Bronchial epithelial cell (primary cell): ENCODE data around the gene TBRG1. TPM values are rescaled to one million over a fixed set of nuclear protein-coding genes. Genes with fewer than 3 reads are reported as not detected.

ENCODE experiments used
- DNase-seq: peaks from one replicate; pipeline ENCODE4 v3.0.0-alpha.2; 2010; ENCODE audit warnings: low read depth
- FAIRE-seq: peaks from 2 replicates; lab custom pipeline; 2011; peaks lifted over from hg19 to GRCh38; lab: Jason Lieb, UNC
- H3K27me3 ChIP-seq: 2 replicates; pipeline ENCODE4 v1.5.1; 2011; ENCODE audit warnings: low read length; ENCODE audit not compliant: control insufficient read depth, insufficient read depth
- H3K36me3 ChIP-seq: 2 replicates; pipeline ENCODE4 v1.5.1; 2011; ENCODE audit warnings: low read length; ENCODE audit not compliant: control insufficient read depth, insufficient read depth
- H3K4me3 ChIP-seq: 2 replicates; pipeline ENCODE4 v1.5.1; 2011; ENCODE audit warnings: mild to moderate bottlenecking, low read depth, low read length, control low read depth
- total RNA-seq: library from RNA; depleted of rRNA; stranded (reverse); fragments of >200 nt; gene quantifications from 2 replicates; pipeline ENCODE4 v1.2.1, GENCODE V29; 2014
- TF ChIP-seq, protein P1 (sequence below): IDR thresholded peaks from 2 replicates; pipeline ENCODE4 v1.5.1; 2011; ENCODE audit warnings: mild to moderate bottlenecking, moderate library complexity, low read length, control low read depth, inconsistent platforms; ENCODE audit not compliant: insufficient read depth, severe bottlenecking

TBRG1 gene
- total RNA-seq, 1 donor from 2014 or later = 21.9 TPM

DNA sequence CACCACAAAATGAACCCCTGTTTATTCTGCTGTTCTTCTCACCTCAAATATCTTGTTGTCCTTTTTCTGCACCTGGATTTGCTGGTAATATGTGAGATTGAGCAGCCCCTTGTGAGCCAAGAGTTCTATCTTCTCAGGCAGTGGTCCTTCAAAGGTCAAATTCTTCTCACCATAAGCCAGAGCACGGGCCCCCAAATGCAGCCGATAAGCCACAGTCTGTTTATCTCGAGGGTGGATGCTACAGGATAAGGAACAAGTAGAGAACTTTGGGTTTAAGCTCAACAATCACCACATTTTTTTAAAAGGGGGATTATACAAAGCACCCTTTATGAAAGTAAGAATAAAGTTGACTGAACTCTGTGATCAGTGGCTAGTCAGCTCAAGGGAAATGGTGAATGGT lies 15.8 kb downstream of the TBRG1 start:
- TF ChIP-seq, protein P1, sequence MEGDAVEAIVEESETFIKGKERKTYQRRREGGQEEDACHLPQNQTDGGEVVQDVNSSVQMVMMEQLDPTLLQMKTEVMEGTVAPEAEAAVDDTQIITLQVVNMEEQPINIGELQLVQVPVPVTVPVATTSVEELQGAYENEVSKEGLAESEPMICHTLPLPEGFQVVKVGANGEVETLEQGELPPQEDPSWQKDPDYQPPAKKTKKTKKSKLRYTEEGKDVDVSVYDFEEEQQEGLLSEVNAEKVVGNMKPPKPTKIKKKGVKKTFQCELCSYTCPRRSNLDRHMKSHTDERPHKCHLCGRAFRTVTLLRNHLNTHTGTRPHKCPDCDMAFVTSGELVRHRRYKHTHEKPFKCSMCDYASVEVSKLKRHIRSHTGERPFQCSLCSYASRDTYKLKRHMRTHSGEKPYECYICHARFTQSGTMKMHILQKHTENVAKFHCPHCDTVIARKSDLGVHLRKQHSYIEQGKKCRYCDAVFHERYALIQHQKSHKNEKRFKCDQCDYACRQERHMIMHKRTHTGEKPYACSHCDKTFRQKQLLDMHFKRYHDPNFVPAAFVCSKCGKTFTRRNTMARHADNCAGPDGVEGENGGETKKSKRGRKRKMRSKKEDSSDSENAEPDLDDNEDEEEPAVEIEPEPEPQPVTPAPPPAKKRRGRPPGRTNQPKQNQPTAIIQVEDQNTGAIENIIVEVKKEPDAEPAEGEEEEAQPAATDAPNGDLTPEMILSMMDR = no peak
- no peaks in the 10 kb centered on the region for H3K27me3 ChIP-seq
- no peak for FAIRE-seq
- H3K36me3 ChIP-seq = no peaks in the 10 kb centered on the region
- no peak for DNase-seq
- no peak overlapping the region for H3K4me3 ChIP-seq

DNA sequence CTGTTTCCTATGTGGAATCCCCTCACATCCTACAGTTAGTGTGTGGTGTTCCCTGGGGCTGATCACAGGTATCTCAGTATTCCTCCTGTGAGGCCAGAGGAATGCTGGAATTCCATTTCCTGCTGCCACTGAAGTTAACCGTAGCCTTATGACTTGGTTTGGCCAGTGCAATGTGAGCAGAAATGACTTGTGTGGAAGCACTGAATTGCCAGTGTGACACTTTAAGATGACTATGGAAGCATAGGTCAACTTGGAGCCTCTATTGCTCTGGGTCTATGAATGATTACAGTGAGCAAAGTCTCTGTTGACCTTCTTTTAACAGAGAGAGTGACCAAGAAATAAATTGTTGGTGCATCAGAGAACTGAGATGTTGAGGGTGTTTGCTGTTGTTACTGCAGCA lies 16.5 kb downstream of the TBRG1 start:
- no peak overlapping the region for H3K4me3 ChIP-seq
- H3K36me3 ChIP-seq = no peaks in the 10 kb centered on the region
- TF ChIP-seq, protein P1 = no peak
- DNase-seq (no peak), FAIRE-seq (no peak)
- H3K27me3 ChIP-seq = no peaks in the 10 kb centered on the region

DNA sequence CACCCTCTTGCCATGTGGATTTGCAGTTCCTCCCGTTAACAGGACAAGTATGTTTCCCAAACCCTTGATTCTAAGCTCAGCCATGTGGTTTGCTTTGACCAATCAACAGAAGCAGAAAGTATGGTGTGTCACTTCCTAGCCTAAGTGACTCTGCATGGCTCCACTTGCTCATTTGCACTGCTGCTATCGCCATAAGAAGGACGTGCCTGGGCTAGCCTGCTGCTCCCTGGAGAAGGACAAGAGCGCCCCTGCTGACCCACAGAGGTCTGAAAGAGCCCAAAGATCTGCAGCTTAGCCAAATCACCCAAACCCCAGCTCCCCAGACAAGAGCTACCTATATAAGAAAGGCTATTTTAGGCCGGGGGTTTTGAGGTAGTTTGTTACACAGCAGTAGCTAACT lies 18.0 kb downstream of the TBRG1 start:
- Histone ChIP-seq H3K36me3 (no peaks in the 10 kb centered on the region), H3K4me3 (no peak overlapping the region), H3K27me3 (no peaks in the 10 kb centered on the region)
- TF ChIP-seq, protein P1 = no peak
- peak; percentile 58 for DNase-seq
- FAIRE-seq = no peak

DNA sequence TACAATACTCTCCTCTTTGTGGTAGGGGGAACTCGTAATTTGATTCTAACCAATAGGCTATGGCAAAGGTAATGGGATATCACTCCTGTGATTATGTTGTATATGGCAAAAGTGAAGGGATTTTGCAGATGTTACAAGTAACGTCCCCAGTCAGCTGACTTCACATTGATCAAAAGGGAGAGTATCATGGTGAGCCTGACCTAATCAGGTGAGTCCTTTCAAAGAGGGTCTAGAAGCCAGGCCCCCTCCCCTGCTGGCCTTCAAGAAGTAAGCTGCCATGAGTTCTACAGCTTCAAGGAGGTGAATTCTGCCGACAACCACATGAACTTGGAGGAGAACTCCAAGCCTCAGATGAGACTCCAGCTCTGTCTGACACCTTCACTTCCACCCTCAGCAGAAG lies 20.0 kb downstream of the TBRG1 start:
- no peak for FAIRE-seq
- DNase-seq = no peak
- Histone ChIP-seq H3K27me3 (no peaks in the 10 kb centered on the region), H3K4me3 (no peak overlapping the region), H3K36me3 (no peaks in the 10 kb centered on the region)
- TF ChIP-seq, protein P1 = no peak

DNA sequence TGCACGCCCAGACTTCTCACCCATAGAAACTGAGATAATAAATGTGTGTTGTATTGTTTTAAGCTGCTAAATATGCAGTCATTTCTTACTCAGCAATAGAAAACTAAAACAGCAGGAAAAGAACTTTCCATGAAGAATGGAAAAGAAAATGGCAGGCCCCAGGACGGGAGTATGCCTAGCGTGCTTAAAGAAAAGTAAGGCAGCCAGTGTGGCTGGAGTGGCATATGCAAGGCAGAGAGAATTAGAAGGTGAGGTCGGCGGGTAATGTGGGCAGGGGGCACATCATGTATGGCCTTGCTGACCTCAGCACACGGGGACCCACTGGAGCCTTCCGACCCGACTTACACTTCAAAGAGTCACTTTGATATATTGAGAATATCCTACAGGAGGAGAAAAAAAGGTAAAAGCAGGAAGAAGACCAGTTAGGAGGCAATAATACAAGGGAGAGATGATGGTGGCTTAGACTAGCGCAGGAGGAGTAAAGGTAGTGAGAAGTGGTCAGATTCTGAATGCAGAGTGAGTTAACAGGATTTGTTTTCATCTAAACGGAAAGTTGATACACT lies 20.5 kb downstream of the TBRG1 start:
- Histone ChIP-seq H3K4me3 (no peak overlapping the region), H3K36me3 (no peaks in the 10 kb centered on the region), H3K27me3 (no peaks in the 10 kb centered on the region)
- DNase-seq (no peak), FAIRE-seq (no peak)
- TF ChIP-seq, protein P1 = no peak
